GM21619 (cell line): ENCODE data around the gene SLC4A7.
A peak's percentile ranks its signal among the peaks of the same experiment; 100 is the strongest.
"Not testable (repeated sequence)": the region's sequence is repeated elsewhere in the genome, so short reads cannot be mapped to it uniquely, and the experiment has no call there.

Experiments used
- ATAC-seq: cut with Tn5 transposase; IDR thresholded peaks from one replicate; pipeline ENCODE4 v1.9.1; 2021; ENCODE audit not compliant: unreplicated experiment

Gene SLC4A7

DNA sequence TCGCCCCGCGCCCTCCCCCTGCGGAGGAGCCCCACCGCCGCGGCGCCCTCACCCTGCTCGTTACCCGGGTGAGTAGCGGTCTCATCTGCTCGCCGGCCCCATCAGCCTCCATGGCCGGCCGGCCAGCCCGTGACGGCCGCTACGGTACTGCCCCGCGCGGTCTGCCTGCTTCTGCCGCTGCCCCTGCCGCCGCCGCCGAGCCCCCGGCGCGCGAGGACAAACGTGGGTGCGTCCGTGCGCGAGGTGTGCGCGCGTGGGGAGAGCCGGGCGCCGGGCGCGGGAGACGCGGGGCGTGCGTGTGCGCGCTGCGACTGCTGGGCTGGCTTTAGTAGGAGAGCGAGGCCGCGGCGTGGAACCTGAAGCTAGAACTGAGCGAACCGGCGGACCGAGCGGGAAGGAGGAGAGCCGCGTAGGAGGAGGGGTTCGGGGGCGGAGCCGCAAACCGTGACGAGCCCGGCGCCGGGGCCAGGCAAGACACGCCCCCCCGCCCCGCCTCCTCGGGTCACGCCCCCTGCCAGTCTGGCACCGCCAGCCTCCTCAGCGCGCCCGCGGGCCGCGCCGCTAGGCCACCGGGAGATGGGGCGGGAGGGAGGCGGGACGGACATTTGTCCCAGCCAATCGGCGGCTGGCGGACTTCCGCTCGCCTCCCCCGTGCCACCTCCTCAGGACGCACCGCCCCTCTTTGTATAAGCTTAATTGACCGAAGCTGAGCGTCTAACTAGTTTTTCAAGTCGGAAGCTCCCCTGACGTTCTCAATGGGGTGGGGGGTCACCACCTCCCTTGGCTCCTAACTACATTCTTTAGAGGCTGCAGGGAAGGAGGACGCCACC lies at the start of gene SLC4A7:
Gene SLC4A7 (minus strand): TSS at position 370 of the 830 bp plus-strand sequence. CDS start 258 bp downstream, at position 112.
- ATAC-seq, result peak; percentile 86

DNA sequence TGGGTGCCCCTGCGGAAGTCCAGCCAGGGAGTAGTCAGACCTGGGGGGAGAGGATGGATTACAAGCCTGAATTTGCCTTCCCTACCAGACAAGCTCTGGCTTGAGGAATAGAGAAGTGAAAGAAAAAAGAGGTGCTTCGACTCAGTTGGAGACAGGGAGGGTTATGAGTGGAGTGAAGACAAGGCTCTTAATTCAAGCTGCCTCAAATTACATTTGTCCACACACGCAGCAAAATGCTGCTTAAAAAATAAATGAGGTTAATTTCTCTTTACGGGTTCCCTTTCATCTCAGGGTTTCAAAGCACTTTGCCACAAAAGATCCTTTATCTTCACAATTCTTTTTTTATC lies 49.0 kb upstream of the SLC4A7 start:
- no peak for ATAC-seq

- no peak for ATAC-seq
Observed at GRCh38 chr3:27532426-27533260, 48.5 kb upstream of the SLC4A7 start.

GRCh38 chr3:27531193-27531751 lies 47.1 kb upstream of the SLC4A7 start:
- ATAC-seq, result not testable (repeated sequence)

GRCh38 chr3:27528791-27529190 lies 44.6 kb upstream of the SLC4A7 start:
- no peak for ATAC-seq

DNA sequence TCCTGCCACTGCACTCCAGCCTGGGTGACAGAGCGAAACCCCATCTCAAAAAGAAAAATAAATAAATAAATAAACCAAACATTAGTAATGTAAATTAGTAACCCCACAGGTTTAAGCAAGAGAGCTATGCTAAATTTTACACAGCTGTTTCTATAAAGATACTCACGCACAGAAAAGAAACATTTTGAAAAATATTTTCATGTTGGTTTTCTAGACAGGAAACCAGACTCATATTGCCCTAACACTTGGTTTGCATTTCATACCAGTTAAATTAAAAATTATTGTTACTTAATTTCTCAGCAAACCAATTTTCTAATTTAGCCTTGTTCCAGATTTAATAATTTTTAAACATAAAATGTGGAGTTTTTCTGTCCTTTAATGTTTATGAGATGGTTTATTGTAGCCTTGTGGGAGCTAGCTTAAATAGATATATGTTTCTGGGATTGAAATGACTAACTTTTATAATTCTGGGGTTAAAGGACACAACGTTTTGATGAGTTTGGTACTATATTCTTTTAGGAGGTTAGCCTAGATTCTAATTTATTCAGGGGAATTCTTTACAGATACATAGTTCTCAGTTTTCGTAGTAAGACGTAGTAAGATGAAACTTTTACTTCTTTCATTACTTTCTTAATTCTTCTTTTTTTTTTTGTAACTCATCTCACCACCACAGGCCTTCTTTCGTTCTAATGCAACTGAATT lies 42.6 kb upstream of the SLC4A7 start:
- ATAC-seq, result no peak

DNA sequence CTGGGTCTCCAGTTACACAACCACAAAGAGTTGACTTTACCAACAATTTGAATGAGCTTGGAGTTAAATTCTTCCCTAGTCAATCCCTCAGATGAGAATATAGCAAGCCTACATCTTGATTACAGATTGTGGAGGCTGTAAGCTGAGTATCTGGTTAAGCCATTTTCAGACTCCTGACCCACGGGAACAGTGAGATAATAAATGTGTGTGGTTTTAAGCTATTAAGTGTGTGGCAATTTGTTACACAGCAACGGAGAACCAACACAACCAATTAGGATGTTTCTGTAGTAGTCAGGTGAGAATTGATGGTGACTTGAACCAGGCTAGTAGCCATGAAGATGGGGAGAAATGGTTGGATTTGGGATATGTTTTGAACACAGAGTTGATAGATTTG lies 37.7 kb upstream of the SLC4A7 start:
- ATAC-seq, result no peak

- ATAC-seq, result no peak
Observed at GRCh38 chr3:27521179-27521871, 37.1 kb upstream of the SLC4A7 start.

- ATAC-seq, result no peak
Observed at GRCh38 chr3:27511724-27512422, 27.7 kb upstream of the SLC4A7 start.

GRCh38 chr3:27509376-27509775 lies 25.2 kb upstream of the SLC4A7 start:
- no peak for ATAC-seq

DNA sequence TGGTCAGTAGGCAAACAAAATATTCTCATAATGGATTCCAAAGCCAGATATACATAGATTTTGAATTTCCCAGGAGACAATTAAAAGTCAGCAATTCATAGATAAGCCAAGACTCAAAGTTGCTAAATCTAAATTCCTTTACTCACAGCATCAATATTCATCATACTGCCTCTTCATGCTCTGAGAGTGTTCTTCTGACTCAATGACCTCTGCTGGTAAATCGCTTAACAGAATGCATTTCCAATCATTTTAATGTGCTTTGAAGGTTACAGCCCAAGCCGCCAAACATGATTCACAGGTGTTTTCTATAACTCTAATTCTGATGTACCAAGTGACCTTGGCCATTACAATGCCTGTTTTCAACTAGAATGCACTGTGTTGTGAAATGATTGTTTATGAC lies 24.2 kb upstream of the SLC4A7 start:
- no peak for ATAC-seq

GRCh38 chr3:27507515-27508266 lies 23.5 kb upstream of the SLC4A7 start:
- no peak for ATAC-seq

- no peak for ATAC-seq
Observed at GRCh38 chr3:27507111-27507510, 22.9 kb upstream of the SLC4A7 start.

- ATAC-seq, result no peak
Observed at GRCh38 chr3:27504749-27505148, 20.6 kb upstream of the SLC4A7 start.

GRCh38 chr3:27503526-27503925 lies 19.3 kb upstream of the SLC4A7 start:
- no peak for ATAC-seq

DNA sequence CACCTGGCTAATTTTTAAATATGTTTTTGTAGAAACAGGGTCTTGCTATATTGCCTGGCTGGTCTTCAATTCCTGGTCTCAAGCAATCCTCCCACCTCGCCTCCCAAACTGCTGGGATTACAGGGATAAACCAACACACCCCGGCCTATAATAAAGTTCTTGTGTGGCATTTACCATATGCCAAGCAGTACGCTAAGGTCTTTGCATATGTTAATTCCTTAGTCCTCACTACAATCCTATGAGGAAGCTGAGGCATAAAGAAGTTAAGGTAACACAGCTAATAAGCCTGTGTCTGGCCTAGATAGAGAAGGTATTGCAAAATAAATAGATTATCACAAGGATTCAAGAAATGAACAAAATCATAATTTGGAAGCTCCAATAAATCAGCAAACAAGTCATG lies 17.6 kb upstream of the SLC4A7 start:
- no peak for ATAC-seq

- no peak for ATAC-seq
Observed at GRCh38 chr3:27500986-27501385, 16.8 kb upstream of the SLC4A7 start.

- no peak for ATAC-seq
Observed at GRCh38 chr3:27500035-27500434, 15.9 kb upstream of the SLC4A7 start.

GRCh38 chr3:27494784-27495183 lies 10.6 kb upstream of the SLC4A7 start:
- no peak for ATAC-seq
